ENCODE data around the gene PXMP2.
"Not testable (repeated sequence)": the region's sequence is repeated elsewhere in the genome, so short reads cannot be mapped to it uniquely, and the experiment has no call there.

The PXMP2 gene

GRCh38 chr12:132753670-132754069, 66.3 kb downstream of the PXMP2 start:
- DNase-seq (ENCODE audit: low spot score) = not testable (repeated sequence)

GRCh38 chr12:132754160-132754932, 67.0 kb downstream of the PXMP2 start:
- no peak for DNase-seq (ENCODE audit: low spot score)

Data from cerebellar cortex (tissue), 1 donor.